Thyroid gland (tissue), 4 donors: ENCODE measurements around the gene CAMTA1.

ENCODE experiments used
- CTCF ChIP-seq, 6 experiments: fragments of 200-600 bp in 3 of 6; fragments of 450-650 bp in 3 of 6; sonication (generic) in 3 of 6; IDR thresholded peaks; one replicate each; pipeline ENCODE4 v1.5.1; 2016 to 2019; ENCODE audit warnings: antibody characterized with exemption in 6 of 6, mild to moderate bottlenecking in 2 of 6, inconsistent platforms in 1 of 6, moderate library complexity in 1 of 6
- POLR2A ChIP-seq, 2 donors: fragments of 450-650 bp; IDR thresholded peaks; one replicate each; pipeline ENCODE4 v1.6.1; 2017; ENCODE audit warnings: antibody characterized with exemption in 2 of 2, mild to moderate bottlenecking in 2 of 2, moderate library complexity in 1 of 2

- TF ChIP-seq POLR2A (IDR thresholded peaks at IDR 0.05) (no peak), CTCF (IDR thresholded peaks at IDR 0.05) (no peak)
These were observed 264.8 kb downstream of the CAMTA1 start for GRCh38 chr1:7049913-7050625.
